ENCODE data around the gene STK24.
A peak's percentile ranks its signal among the peaks of the same experiment; 100 is the strongest.

STK24 gene

DNA sequence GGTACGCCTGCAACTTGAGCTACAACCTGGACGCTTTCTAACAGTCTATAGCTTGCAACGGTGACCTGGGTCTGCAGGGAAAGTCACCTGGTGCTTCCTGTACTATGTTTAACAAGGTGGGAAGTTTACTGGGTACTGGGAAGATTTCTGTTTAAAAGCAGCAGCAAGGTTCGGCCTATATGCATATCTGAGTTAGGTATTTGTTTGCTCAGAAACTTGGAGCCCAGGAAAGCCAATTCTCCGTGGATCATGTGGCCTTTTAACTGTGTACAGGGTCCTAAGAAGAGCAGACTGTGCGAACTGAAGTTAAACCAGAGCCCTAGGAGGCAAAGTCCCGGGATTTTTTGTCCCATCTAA lies 103.1 kb downstream of the STK24 start:
- DNase-seq (ENCODE audit: low read depth): no peak
- peaks cover 11% of the 10 kb centered on the region for H3K4me1 ChIP-seq (ENCODE audit: control insufficient read depth, insufficient read depth, low read length)

DNA sequence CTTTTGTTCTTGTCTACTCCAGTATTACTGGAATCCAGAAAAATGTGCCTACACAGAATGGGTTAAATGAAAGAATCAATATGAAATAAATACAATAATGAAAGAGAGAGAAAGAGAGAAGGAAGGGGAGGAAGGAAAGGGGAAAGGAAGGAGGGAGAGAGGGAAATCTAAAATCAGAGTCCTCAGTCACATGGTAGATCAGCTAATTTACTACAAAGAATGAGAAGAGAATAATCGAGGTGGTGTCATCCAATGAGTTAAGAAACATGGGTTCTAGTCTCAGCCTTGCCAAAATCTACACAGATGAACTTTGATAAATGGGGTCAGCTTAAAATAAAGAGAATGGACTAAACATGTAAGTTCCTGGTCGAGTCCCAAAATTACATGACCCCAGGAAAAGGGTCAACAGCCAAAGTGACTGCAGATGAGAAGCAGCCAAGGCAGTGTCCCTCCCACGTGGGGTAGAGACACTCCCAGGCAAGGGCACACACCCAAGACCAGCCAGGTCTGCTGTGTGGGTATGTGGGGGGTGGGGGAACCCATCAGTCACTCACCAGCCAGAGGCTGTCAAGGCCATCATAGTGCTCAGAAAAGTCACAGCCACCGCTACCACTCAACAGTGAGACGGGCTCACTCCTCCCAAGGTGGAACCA lies 103.6 kb downstream of the STK24 start:
- Histone ChIP-seq H3K27me3 (replicated peaks; ENCODE audit: control insufficient read depth, insufficient read depth, low read length) (no peaks in the 10 kb centered on the region), H3K4me3 (ENCODE audit: low read length) (no peak overlapping the region), H3K4me1 (ENCODE audit: control insufficient read depth, insufficient read depth, low read length) (peaks cover 11% of the 10 kb centered on the region), H3K9me3 (ENCODE audit: control insufficient read depth, low read length) (no peaks in the 10 kb centered on the region), H3K9ac (ENCODE audit: low read length) (no peak overlapping the region), H3K36me3 (ENCODE audit: control insufficient read depth, insufficient read depth, low read length, severe bottlenecking) (peaks cover 41% of the 10 kb centered on the region)
- no peak for DNase-seq (ENCODE audit: low read depth)

More for the DNA sequence above, 103.1 kb downstream of the STK24 start:
- Histone ChIP-seq H3K27me3 (replicated peaks; ENCODE audit: control insufficient read depth, insufficient read depth, low read length) (no peaks in the 10 kb centered on the region), H3K36me3 (ENCODE audit: control insufficient read depth, insufficient read depth, low read length, severe bottlenecking) (peaks cover 36% of the 10 kb centered on the region), H3K4me3 (ENCODE audit: low read length) (no peak overlapping the region), H3K9me3 (ENCODE audit: control insufficient read depth, low read length) (no peaks in the 10 kb centered on the region), H3K9ac (ENCODE audit: low read length) (no peak overlapping the region)

DNA sequence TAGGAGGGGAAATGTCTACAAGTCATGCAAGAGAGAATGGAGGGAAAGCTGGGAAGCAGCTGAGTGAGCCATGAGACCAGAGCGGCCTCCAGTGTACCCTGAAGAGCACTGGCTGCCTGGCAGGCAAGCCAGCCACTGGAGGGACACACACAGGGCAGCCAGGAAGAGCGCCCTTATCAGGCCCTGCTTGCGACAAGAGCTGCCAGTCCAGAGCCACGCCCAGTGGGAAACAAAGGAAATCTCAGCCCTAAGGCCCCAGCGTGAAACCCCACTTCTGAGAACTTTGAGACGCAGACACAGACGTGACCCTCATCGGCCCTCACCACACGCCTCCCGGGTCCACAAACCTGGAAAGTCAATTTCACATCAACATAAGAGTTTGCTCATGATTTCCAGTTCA lies 105.0 kb downstream of the STK24 start:
- Histone ChIP-seq H3K9me3 (ENCODE audit: control insufficient read depth, low read length) (no peaks in the 10 kb centered on the region), H3K36me3 (ENCODE audit: control insufficient read depth, insufficient read depth, low read length, severe bottlenecking) (peaks cover 47% of the 10 kb centered on the region), H3K4me1 (ENCODE audit: control insufficient read depth, insufficient read depth, low read length) (peaks cover 11% of the 10 kb centered on the region), H3K4me3 (ENCODE audit: low read length) (no peak overlapping the region), H3K9ac (ENCODE audit: low read length) (no peak overlapping the region), H3K27me3 (replicated peaks; ENCODE audit: control insufficient read depth, insufficient read depth, low read length) (no peaks in the 10 kb centered on the region)
- DNase-seq (ENCODE audit: low read depth): no peak

DNA sequence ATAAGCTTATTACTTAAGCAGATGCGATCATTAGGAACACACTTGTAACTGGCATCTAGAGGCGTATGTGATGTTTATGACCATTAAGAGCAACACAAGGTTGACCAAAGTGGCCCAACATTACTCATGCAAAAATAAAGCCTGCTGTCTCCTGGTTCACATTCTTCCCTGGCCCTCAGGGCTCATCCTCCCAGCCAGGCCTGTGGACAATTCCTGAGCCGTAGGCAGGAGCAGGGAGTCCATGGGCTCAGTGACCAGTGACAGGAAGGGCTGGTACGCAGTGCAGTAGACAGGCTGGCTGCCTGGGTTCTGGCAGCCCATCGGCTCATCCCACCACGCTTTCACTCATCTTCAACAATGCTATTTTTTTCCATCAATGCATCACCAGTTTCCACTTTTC lies 106.0 kb downstream of the STK24 start:
- H3K4me1 ChIP-seq (ENCODE audit: control insufficient read depth, insufficient read depth, low read length): peaks cover under 1% of the 10 kb centered on the region
- H3K27me3 ChIP-seq (replicated peaks; ENCODE audit: control insufficient read depth, insufficient read depth, low read length): no peaks in the 10 kb centered on the region
- H3K9ac ChIP-seq (ENCODE audit: low read length): no peak overlapping the region
- no peak overlapping the region for H3K4me3 ChIP-seq (ENCODE audit: low read length)
- peaks cover 47% of the 10 kb centered on the region for H3K36me3 ChIP-seq (ENCODE audit: control insufficient read depth, insufficient read depth, low read length, severe bottlenecking)
- no peaks in the 10 kb centered on the region for H3K9me3 ChIP-seq (ENCODE audit: control insufficient read depth, low read length)
- no peak for DNase-seq (ENCODE audit: low read depth)

DNA sequence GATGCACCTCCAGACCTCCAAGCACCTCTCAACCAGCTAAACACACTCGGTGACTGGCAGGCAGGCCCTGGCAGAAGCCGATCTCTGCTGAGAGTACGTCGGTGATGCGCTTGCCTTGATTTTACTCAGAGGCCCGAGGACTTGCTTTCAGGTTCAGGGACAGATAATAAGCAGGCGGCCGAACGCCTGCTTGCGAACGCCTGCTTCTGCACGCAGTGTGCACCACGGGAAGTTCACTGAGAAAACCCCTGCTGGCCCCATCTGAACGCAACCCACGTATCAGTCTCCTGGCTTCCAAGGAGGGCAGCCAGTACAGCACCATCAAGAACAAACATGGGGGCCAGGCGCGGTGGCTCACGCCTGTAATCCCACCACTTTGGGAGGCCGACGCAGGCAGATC lies 108.0 kb downstream of the STK24 start:
- no peaks in the 10 kb centered on the region for H3K27me3 ChIP-seq (replicated peaks; ENCODE audit: control insufficient read depth, insufficient read depth, low read length)
- H3K4me1 ChIP-seq (ENCODE audit: control insufficient read depth, insufficient read depth, low read length): no peaks in the 10 kb centered on the region
- no peak for DNase-seq (ENCODE audit: low read depth)
- peaks cover 46% of the 10 kb centered on the region for H3K36me3 ChIP-seq (ENCODE audit: control insufficient read depth, insufficient read depth, low read length, severe bottlenecking)
- no peak overlapping the region for H3K9ac ChIP-seq (ENCODE audit: low read length)
- H3K9me3 ChIP-seq (ENCODE audit: control insufficient read depth, low read length): no peaks in the 10 kb centered on the region
- no peak overlapping the region for H3K4me3 ChIP-seq (ENCODE audit: low read length)

DNA sequence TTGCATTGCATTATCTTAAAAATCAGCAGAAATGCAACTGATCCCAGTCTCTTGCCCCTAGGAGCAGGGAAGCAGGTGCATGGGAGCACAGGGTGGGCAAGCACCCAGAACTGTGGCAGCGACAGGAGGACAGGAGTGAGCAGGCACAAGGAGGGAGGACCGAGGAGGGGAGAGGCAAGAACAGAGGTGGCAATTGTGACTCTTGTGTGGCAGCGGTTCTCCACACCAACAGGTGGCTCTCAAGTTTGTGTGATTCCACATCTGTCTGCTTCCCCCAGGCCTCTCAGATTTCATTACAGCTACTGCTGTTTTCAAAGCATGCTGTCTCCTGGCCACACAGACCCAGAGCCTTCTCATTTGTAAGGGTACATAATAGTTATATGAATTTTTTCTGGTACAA lies 108.5 kb downstream of the STK24 start:
- no peaks in the 10 kb centered on the region for H3K27me3 ChIP-seq (replicated peaks; ENCODE audit: control insufficient read depth, insufficient read depth, low read length)
- no peaks in the 10 kb centered on the region for H3K4me1 ChIP-seq (ENCODE audit: control insufficient read depth, insufficient read depth, low read length)
- no peak overlapping the region for H3K9ac ChIP-seq (ENCODE audit: low read length)
- no peaks in the 10 kb centered on the region for H3K9me3 ChIP-seq (ENCODE audit: control insufficient read depth, low read length)
- peaks cover 46% of the 10 kb centered on the region for H3K36me3 ChIP-seq (ENCODE audit: control insufficient read depth, insufficient read depth, low read length, severe bottlenecking)
- H3K4me3 ChIP-seq (ENCODE audit: low read length): no peak overlapping the region
- DNase-seq (ENCODE audit: low read depth): no peak

DNA sequence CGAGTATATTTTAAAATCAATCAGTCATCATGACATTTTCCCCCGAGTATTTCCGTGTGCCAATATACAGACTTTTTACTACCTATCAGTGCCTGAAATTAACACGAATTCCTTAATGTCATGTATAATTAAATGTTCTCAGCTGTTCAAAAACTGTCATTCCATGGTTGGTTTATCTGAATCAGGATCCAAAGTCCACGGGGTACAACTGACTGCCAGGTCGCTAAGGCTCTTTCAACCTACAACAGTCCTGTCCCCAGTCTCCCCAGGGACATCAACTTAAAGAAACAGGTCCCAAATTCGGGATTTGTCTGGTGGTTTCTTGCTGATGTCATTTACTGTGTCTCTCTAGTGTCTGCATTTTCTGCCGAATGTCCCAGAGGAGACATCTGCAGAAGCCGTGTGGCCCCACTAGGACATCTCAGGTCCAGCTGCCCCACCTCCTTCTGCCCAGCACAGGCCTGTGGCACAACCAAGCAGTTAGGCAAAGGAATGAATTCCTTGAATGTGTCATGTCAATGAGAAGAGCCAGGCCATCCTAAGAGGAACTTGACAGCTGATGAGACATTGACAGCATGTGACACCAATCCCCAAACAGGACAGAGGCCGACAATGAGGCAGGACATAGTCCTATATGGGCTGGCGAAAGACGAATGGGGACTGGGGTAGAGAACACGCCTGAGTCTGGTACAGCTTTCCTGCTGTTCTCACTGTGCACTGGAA lies 109.5 kb downstream of the STK24 start:
- no peaks in the 10 kb centered on the region for H3K4me1 ChIP-seq (ENCODE audit: control insufficient read depth, insufficient read depth, low read length)
- DNase-seq (ENCODE audit: low read depth): no peak
- H3K9ac ChIP-seq (ENCODE audit: low read length): no peak overlapping the region
- no peaks in the 10 kb centered on the region for H3K27me3 ChIP-seq (replicated peaks; ENCODE audit: control insufficient read depth, insufficient read depth, low read length)
- no peaks in the 10 kb centered on the region for H3K9me3 ChIP-seq (ENCODE audit: control insufficient read depth, low read length)
- peaks cover 46% of the 10 kb centered on the region for H3K36me3 ChIP-seq (ENCODE audit: control insufficient read depth, insufficient read depth, low read length, severe bottlenecking)
- no peak overlapping the region for H3K4me3 ChIP-seq (ENCODE audit: low read length)

DNA sequence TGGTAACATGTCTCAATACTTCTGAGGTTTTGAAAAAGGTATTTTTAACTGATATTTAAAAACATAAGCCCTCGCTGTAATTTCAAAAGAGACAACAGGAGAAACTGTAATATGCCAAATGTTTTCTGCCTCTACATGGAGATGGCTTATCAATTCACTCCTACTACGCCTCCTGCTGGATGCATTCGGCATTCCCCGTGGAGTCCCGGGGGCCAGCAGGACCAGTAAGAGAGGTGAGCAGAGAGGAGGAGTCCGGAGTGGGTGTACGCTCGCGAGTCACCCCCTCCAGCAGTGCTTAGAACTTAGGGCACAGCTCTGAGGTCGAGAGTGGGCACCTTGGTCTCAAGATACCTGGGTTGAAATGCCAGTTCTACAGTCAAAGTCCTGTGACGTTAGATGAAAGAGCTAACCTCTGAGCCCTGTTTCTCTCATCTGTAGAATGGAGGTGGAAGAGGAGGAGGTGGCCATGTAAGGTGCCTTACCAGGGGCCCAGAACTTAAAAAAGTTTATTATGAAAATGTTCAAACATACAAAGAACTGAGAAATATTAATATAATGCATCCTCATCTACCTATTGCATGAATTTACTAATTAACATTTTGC lies 110.2 kb downstream of the STK24 start:
- Histone ChIP-seq H3K9ac (ENCODE audit: low read length) (no peak overlapping the region), H3K4me3 (ENCODE audit: low read length) (no peak overlapping the region), H3K27me3 (replicated peaks; ENCODE audit: control insufficient read depth, insufficient read depth, low read length) (no peaks in the 10 kb centered on the region), H3K36me3 (ENCODE audit: control insufficient read depth, insufficient read depth, low read length, severe bottlenecking) (peaks cover 39% of the 10 kb centered on the region), H3K9me3 (ENCODE audit: control insufficient read depth, low read length) (no peaks in the 10 kb centered on the region), H3K4me1 (ENCODE audit: control insufficient read depth, insufficient read depth, low read length) (no peaks in the 10 kb centered on the region)
- DNase-seq (ENCODE audit: low read depth): peak; percentile 46

DNA sequence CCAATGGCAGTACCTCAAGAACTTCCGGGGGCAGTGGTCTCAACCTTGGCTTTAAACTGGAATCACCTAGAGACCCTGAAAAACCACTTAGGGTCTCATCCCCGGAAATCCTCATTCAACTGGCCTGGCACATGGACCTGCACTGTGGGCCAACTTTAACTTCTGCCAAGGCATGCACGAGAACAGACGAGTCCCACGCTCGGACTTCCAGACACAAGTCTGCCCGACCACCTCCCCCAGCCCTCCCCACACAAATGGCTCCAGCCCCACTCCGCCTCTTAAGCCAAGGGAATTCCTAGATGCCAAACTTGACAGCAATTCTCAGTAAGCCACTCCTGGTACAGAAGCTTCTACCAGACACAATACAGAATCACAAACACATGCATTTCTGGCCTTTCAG lies 114.0 kb downstream of the STK24 start:
- H3K36me3 ChIP-seq (ENCODE audit: control insufficient read depth, insufficient read depth, low read length, severe bottlenecking): peaks cover 48% of the 10 kb centered on the region
- DNase-seq (ENCODE audit: low read depth): no peak
- H3K9me3 ChIP-seq (ENCODE audit: control insufficient read depth, low read length): no peaks in the 10 kb centered on the region
- H3K4me3 ChIP-seq (ENCODE audit: low read length): no peak overlapping the region
- H3K27me3 ChIP-seq (replicated peaks; ENCODE audit: control insufficient read depth, insufficient read depth, low read length): no peaks in the 10 kb centered on the region
- H3K9ac ChIP-seq (ENCODE audit: low read length): no peak overlapping the region
- no peaks in the 10 kb centered on the region for H3K4me1 ChIP-seq (ENCODE audit: control insufficient read depth, insufficient read depth, low read length)

DNA sequence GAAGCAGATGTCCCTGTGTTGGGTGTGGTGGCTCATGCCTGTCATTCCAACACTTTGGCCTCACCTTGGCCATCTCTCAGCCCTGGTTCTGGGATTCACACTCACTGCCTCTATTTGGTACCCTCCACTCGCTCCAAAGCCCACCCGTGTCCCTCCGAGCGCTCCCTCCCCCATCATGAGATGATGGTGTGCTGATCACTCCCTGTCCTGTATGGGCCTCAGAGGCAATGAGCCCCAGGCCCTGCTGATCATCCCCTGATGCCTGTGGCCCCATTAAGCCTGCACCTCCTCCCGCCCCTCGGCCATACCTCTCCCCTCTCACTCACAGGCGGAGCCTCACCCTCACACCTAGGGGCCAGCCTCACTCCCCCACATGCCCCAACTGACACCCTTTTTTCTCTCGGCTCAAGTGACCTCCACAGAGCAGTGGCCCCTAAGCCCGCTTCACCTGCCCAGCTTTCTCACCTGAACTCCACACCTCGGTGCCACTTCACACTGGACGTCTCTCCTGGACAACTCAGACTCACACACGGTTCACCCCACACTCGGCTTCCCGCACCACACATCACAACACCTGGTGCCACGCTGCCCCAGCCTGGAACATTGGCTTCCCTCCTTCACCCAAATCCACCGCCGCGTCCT lies 114.5 kb downstream of the STK24 start:
- H3K27me3 ChIP-seq (replicated peaks; ENCODE audit: control insufficient read depth, insufficient read depth, low read length): no peaks in the 10 kb centered on the region
- H3K36me3 ChIP-seq (ENCODE audit: control insufficient read depth, insufficient read depth, low read length, severe bottlenecking): peaks cover 48% of the 10 kb centered on the region

DNA sequence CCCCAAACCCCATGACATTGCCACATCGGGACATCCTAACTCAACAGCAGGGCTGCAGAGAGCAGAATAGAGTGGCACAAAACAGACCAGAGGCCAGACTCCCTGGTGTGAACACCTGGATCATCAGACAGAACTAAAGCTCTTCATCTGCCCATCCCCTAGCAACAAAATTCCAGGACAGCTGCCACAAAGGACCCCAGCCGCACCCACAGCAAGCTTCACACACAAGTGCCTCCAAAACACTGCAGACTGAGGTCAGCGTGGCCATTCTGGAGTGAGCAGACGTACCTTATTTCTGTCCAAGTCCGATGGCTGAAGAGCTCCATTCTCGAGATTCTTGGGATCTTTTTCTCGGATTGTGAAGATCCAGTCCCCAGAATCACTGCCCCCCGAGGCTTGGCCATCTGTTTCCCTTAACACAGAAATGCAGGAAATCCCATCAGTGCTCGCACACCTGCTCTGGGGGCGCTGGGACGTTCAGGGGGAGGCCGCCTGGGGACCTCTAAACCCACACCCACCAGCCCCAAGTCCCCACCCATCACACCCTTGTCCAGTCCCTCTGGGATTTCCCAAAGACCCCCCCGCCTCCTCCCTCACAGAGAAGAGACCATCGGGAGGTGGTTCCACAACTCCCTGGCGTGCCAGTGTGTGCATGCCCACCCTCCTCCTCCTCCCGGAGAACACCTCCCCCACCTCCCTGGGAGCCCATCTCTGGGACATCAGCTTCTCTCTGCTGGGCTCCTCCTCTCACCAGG lies 115.2 kb downstream of the STK24 start:
- no peak for DNase-seq (ENCODE audit: low read depth)
- H3K36me3 ChIP-seq (ENCODE audit: control insufficient read depth, insufficient read depth, low read length, severe bottlenecking): peaks cover 51% of the 10 kb centered on the region
- no peak overlapping the region for H3K9ac ChIP-seq (ENCODE audit: low read length)
- H3K9me3 ChIP-seq (ENCODE audit: control insufficient read depth, low read length): no peaks in the 10 kb centered on the region
- no peak overlapping the region for H3K4me3 ChIP-seq (ENCODE audit: low read length)
- no peaks in the 10 kb centered on the region for H3K27me3 ChIP-seq (replicated peaks; ENCODE audit: control insufficient read depth, insufficient read depth, low read length)
- H3K4me1 ChIP-seq (ENCODE audit: control insufficient read depth, insufficient read depth, low read length): no peaks in the 10 kb centered on the region

More for the DNA sequence above, 114.5 kb downstream of the STK24 start:
- DNase-seq (ENCODE audit: low read depth): no peak
- no peak overlapping the region for H3K9ac ChIP-seq (ENCODE audit: low read length)
- no peaks in the 10 kb centered on the region for H3K4me1 ChIP-seq (ENCODE audit: control insufficient read depth, insufficient read depth, low read length)
- H3K9me3 ChIP-seq (ENCODE audit: control insufficient read depth, low read length): no peaks in the 10 kb centered on the region
- H3K4me3 ChIP-seq (ENCODE audit: low read length): no peak overlapping the region

Measured in adipocyte (in vitro differentiated cells).